Ascending aorta (tissue), 2 donors: ENCODE results near the gene TXK. TPM values are rescaled to one million over a fixed set of nuclear protein-coding genes. Genes with fewer than 3 reads are reported as not detected.

Source experiments
- DNase-seq, 2 donors: peaks; one replicate each; pipeline ENCODE4 v3.0.0-alpha.2; 2019; ENCODE audit warnings: low spot score in 2 of 2
- H3K27ac ChIP-seq, 2 donors: fragments of 200-600 bp; sonication (generic); one replicate each; pipeline ENCODE4 v1.5.1; 2016 to 2017; ENCODE audit warnings: mild to moderate bottlenecking in 1 of 2
- H3K27me3 ChIP-seq: fragments of 200-600 bp; sonication (generic); one replicate; pipeline ENCODE4 v1.5.1; 2017
- H3K36me3 ChIP-seq, 2 donors: fragments of 200-600 bp; sonication (generic); one replicate each; pipeline ENCODE4 v1.5.1; 2016
- H3K4me1 ChIP-seq, 2 donors: fragments of 200-600 bp; sonication (generic); one replicate each; pipeline ENCODE4 v1.5.1; 2016 to 2017; ENCODE audit warnings: mild to moderate bottlenecking in 1 of 2
- H3K4me3 ChIP-seq, 2 donors: fragments of 200-600 bp; sonication (generic); one replicate each; pipeline ENCODE4 v1.5.1; 2016 to 2017; ENCODE audit warnings: mild to moderate bottlenecking in 1 of 2
- H3K9me3 ChIP-seq, 2 donors: fragments of 200-600 bp; sonication (generic); one replicate each; pipeline ENCODE4 v1.5.1; 2016
- CTCF ChIP-seq, 3 experiments: fragments of 200-600 bp in 2 of 3; fragments of 450-650 bp in 1 of 3; sonication (generic) in 2 of 3; IDR thresholded peaks; one replicate each; pipeline ENCODE4 v1.5.1; 2016 to 2019; ENCODE audit warnings: antibody characterized with exemption in 3 of 3, mild to moderate bottlenecking in 1 of 3, moderate library complexity in 1 of 3
- intact Hi-C: fragments of 100-400 bp; cut with DNase I; formaldehyde crosslinking; loops from one replicate; pipeline ENCODE4 v1.15.1; 2023
- total RNA-seq: library from RNA; depleted of rRNA; stranded (reverse); fragments of >200 nt; gene quantifications from one replicate; pipeline ENCODE4 v1.1.0, GENCODE V29; 2016

The TXK gene
- total RNA-seq, 1 donor from 2014 or later: not detected

- intact Hi-C loops: no loop called here
- H3K27ac ChIP-seq: no peak overlapping the region
- no peak for TF ChIP-seq CTCF (IDR thresholded peaks at IDR 0.05)
Observed at GRCh38 chr4:48122756-48123155, 11.3 kb downstream of the TXK start.

GRCh38 chr4:48121180-48121579, 12.9 kb downstream of the TXK start:
- no peak for TF ChIP-seq CTCF (IDR thresholded peaks at IDR 0.05)
- H3K36me3 ChIP-seq: no peaks in the 10 kb centered on the region
- H3K27me3 ChIP-seq: no peaks in the 10 kb centered on the region
- DNase-seq: no peak
- H3K9me3 ChIP-seq: no peaks in the 10 kb centered on the region
- no peak overlapping the region for H3K27ac ChIP-seq
- H3K4me1 ChIP-seq: no peaks in the 10 kb centered on the region
- intact Hi-C loops: no loop called here
- H3K4me3 ChIP-seq: no peak overlapping the region

More at GRCh38 chr4:48122756-48123155, 11.3 kb downstream of the TXK start:
- H3K4me3 ChIP-seq: no peak overlapping the region
- no peaks in the 10 kb centered on the region for H3K9me3 ChIP-seq
- peaks cover 0 to 3% of the 10 kb centered on the region in 2 donors for H3K4me1 ChIP-seq
- no peaks in the 10 kb centered on the region for H3K27me3 ChIP-seq
- H3K36me3 ChIP-seq: no peaks in the 10 kb centered on the region
- no peak for DNase-seq

- intact Hi-C loops: no loop called here
- Histone ChIP-seq H3K27ac (no peak overlapping the region), H3K27me3 (no peaks in the 10 kb centered on the region), H3K4me1 (no peaks in the 10 kb centered on the region), H3K36me3 (no peaks in the 10 kb centered on the region), H3K4me3 (no peak overlapping the region), H3K9me3 (no peaks in the 10 kb centered on the region)
- no peak for TF ChIP-seq CTCF (IDR thresholded peaks at IDR 0.05)
- DNase-seq: no peak
Observed at GRCh38 chr4:48120132-48120531, 13.9 kb downstream of the TXK start.

GRCh38 chr4:48119646-48120045, 14.4 kb downstream of the TXK start:
- no peak overlapping the region for H3K4me3 ChIP-seq
- no peak overlapping the region for H3K27ac ChIP-seq
- intact Hi-C loops: no loop called here
- TF ChIP-seq CTCF (IDR thresholded peaks at IDR 0.05): no peak
- no peaks in the 10 kb centered on the region for H3K27me3 ChIP-seq
- no peaks in the 10 kb centered on the region for H3K9me3 ChIP-seq
- H3K4me1 ChIP-seq: no peaks in the 10 kb centered on the region
- DNase-seq: no peak
- H3K36me3 ChIP-seq: no peaks in the 10 kb centered on the region

- no peaks in the 10 kb centered on the region for H3K4me1 ChIP-seq
- intact Hi-C loops: no loop called here
- no peak overlapping the region for H3K27ac ChIP-seq
- H3K4me3 ChIP-seq: no peak overlapping the region
- no peak for DNase-seq
- H3K9me3 ChIP-seq: no peaks in the 10 kb centered on the region
- no peaks in the 10 kb centered on the region for H3K36me3 ChIP-seq
- no peaks in the 10 kb centered on the region for H3K27me3 ChIP-seq
- no peak for TF ChIP-seq CTCF (IDR thresholded peaks at IDR 0.05)
Observed at GRCh38 chr4:48118081-48118480, 16.0 kb downstream of the TXK start.

GRCh38 chr4:48116582-48116981, 17.5 kb downstream of the TXK start:
- no peak overlapping the region for H3K27ac ChIP-seq
- intact Hi-C loops: no loop called here
- no peak for TF ChIP-seq CTCF (IDR thresholded peaks at IDR 0.05)

More at GRCh38 chr4:48116582-48116981, 17.5 kb downstream of the TXK start:
- no peak for DNase-seq
- Histone ChIP-seq H3K4me1 (no peaks in the 10 kb centered on the region), H3K4me3 (no peak overlapping the region), H3K27me3 (no peaks in the 10 kb centered on the region), H3K9me3 (no peaks in the 10 kb centered on the region), H3K36me3 (no peaks in the 10 kb centered on the region)
